WTC11 (cell line): ENCODE data around the gene CXCL8.

Experiments used
- CTCF ChIP-seq: fragments of 200-600 bp; IDR thresholded peaks from 2 replicates; pipeline ENCODE4 v1.8.0; 2022; ENCODE audit warnings: antibody characterized with exemption
- ETV6 ChIP-seq: sonication (generic); formaldehyde crosslinking; IDR thresholded peaks from 2 replicates; pipeline ENCODE4 v1.8.1; 2022; ENCODE audit warnings: mild to moderate bottlenecking, missing genetic modification reagents
- RELA ChIP-seq: sonication (generic); formaldehyde crosslinking; IDR thresholded peaks from 2 replicates; pipeline ENCODE4 v1.8.1; 2022; ENCODE audit warnings: missing genetic modification reagents, mild to moderate bottlenecking, borderline replicate concordance
- TEAD4 ChIP-seq: sonication (generic); formaldehyde crosslinking; IDR thresholded peaks from 2 replicates; pipeline ENCODE4 v1.8.0; 2022; ENCODE audit warnings: mild to moderate bottlenecking, missing genetic modification reagents
- ZNF532 ChIP-seq: fragments of 250-450 bp; sonication (Bioruptor Pico); IDR thresholded peaks from 2 replicates; pipeline ENCODE4 v1.9.0; 2021; ENCODE audit warnings: mild to moderate bottlenecking, borderline replicate concordance
- TF ChIP-seq, protein P1 (sequence below): sonication (generic); formaldehyde crosslinking; IDR thresholded peaks from 2 replicates; pipeline ENCODE4 v1.8.0; 2023; ENCODE audit warnings: missing genetic modification reagents

DNA sequence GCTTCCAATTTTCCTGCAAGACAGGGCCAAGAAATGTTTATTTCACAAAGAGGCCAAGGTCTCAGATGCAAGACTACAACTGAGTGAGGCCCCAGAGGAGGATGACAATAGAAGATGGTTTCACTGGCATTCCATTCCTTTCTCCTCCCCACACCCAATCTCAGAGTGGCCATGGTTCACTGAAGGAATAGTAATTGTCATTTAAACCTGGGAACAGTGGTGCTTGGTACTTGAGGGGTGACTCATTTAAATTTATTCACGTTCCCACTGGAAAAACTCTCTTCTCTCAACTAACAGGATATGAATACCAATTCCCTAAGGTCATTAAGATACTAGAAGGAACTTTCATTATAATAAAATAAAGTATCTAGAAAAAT, 35.3 kb upstream of the CXCL8 start:
- no peak for TF ChIP-seq CTCF
- no peak for TF ChIP-seq TEAD4 (CRISPR knock-in tag)
- TF ChIP-seq ETV6 (CRISPR knock-in tag) = no peak
- TF ChIP-seq, protein P1, sequence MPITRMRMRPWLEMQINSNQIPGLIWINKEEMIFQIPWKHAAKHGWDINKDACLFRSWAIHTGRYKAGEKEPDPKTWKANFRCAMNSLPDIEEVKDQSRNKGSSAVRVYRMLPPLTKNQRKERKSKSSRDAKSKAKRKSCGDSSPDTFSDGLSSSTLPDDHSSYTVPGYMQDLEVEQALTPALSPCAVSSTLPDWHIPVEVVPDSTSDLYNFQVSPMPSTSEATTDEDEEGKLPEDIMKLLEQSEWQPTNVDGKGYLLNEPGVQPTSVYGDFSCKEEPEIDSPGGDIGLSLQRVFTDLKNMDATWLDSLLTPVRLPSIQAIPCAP (CRISPR knock-in tag) = no peak
- TF ChIP-seq RELA = no peak
- TF ChIP-seq ZNF532 (CRISPR knock-in tag) = no peak
